ENCODE results near the gene CAMKMT.

Gene CAMKMT

GRCh38 chr2:44680983-44681531 lies 319.3 kb downstream of the CAMKMT start:
- DNase-seq (ENCODE audit: low read depth): no peak
- no peak for TF ChIP-seq CTCF (IDR thresholded peaks at IDR 0.05; ENCODE audit: control insufficient read depth, extremely low read depth, insufficient read depth)
- H3K4me3 ChIP-seq (ENCODE audit: low read depth, low read length): no peak overlapping the region

GRCh38 chr2:44682459-44682858 lies 320.7 kb downstream of the CAMKMT start:
- no peak for DNase-seq (ENCODE audit: low read depth)
- no peak overlapping the region for H3K4me3 ChIP-seq (ENCODE audit: low read depth, low read length)
- no peak for TF ChIP-seq CTCF (IDR thresholded peaks at IDR 0.05; ENCODE audit: control insufficient read depth, extremely low read depth, insufficient read depth)

- TF ChIP-seq CTCF (IDR thresholded peaks at IDR 0.05; ENCODE audit: control insufficient read depth, extremely low read depth, insufficient read depth): no peak
- no peak for DNase-seq (ENCODE audit: low read depth)
- H3K4me3 ChIP-seq (ENCODE audit: low read depth, low read length): no peak overlapping the region
Measured at GRCh38 chr2:44684559-44684958, 322.8 kb downstream of the CAMKMT start.

- TF ChIP-seq CTCF (IDR thresholded peaks at IDR 0.05; ENCODE audit: control insufficient read depth, extremely low read depth, insufficient read depth): no peak
- H3K4me3 ChIP-seq (ENCODE audit: low read depth, low read length): no peak overlapping the region
- DNase-seq (ENCODE audit: low read depth): no peak
Measured at GRCh38 chr2:44686561-44686960, 324.8 kb downstream of the CAMKMT start.

- no peak overlapping the region for H3K4me3 ChIP-seq (ENCODE audit: low read depth, low read length)
- DNase-seq (ENCODE audit: low read depth): no peak
- TF ChIP-seq CTCF (IDR thresholded peaks at IDR 0.05; ENCODE audit: control insufficient read depth, extremely low read depth, insufficient read depth): no peak
Measured at GRCh38 chr2:44687686-44688455, 326.1 kb downstream of the CAMKMT start.

- no peak overlapping the region for H3K4me3 ChIP-seq (ENCODE audit: low read depth, low read length)
- no peak for TF ChIP-seq CTCF (IDR thresholded peaks at IDR 0.05; ENCODE audit: control insufficient read depth, extremely low read depth, insufficient read depth)
- no peak for DNase-seq (ENCODE audit: low read depth)
Measured at GRCh38 chr2:44688456-44689124, 326.8 kb downstream of the CAMKMT start.

All from LNCaP clone FGC (cell line).